Measurements from ENCODE around the gene HNRNPA3.

Gene HNRNPA3

DNA sequence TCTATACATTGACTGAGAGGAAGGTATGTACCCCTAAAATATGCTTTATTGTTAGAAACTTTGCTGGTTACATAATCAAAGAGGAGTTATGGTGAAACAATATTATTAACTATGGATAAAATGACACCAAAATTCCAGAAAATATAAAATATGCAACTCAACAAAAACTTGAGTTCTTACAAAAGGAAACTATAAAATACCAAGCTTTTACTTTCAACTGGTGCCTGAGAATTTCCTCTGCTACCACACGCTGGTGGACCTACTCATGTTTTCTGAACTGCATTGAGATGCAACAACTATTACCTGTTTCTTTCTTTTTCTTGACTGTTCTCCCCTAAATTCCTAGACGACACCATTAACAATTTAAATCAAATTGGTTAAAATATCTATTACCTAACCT is 60.2 kb downstream of the HNRNPA3 start:
- Histone ChIP-seq H3K27ac (no peak overlapping the region), H3K4me3 (ENCODE audit: low read depth, low read length) (no peak overlapping the region), H3K36me3 (replicated peaks) (no peaks in the 10 kb centered on the region), H3K27me3 (replicated peaks) (no peaks in the 10 kb centered on the region)
- in situ Hi-C loops (cut with HindIII; ENCODE audit: low pct_ligation_motif_present, low sequenced_read_pairs), result no loop called here
- TF ChIP-seq, protein P1, sequence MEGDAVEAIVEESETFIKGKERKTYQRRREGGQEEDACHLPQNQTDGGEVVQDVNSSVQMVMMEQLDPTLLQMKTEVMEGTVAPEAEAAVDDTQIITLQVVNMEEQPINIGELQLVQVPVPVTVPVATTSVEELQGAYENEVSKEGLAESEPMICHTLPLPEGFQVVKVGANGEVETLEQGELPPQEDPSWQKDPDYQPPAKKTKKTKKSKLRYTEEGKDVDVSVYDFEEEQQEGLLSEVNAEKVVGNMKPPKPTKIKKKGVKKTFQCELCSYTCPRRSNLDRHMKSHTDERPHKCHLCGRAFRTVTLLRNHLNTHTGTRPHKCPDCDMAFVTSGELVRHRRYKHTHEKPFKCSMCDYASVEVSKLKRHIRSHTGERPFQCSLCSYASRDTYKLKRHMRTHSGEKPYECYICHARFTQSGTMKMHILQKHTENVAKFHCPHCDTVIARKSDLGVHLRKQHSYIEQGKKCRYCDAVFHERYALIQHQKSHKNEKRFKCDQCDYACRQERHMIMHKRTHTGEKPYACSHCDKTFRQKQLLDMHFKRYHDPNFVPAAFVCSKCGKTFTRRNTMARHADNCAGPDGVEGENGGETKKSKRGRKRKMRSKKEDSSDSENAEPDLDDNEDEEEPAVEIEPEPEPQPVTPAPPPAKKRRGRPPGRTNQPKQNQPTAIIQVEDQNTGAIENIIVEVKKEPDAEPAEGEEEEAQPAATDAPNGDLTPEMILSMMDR (IDR thresholded peaks at IDR 0.05; ENCODE audit: low read depth, low read length, missing control alignments), result no peak
- DNase-seq, result no peak

DNA sequence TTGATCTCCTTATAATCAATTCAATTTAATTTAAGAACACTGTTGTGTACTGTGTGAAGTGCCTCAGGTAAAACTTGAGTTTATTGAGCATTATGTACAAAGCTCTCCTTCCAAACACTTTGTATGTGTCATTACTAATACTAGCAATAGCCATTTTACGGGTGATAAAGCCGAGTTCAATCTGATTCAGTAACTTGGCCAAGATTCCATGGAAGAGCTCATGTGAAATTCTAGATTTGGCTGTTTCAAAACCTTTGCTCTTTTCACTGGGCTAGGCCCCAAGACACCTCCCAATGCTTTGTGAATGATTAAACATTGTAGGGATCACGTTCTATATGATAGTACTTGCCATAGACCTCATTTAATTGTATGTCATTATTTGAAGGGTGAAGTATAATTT is 60.8 kb downstream of the HNRNPA3 start:
- Histone ChIP-seq H3K36me3 (replicated peaks) (no peaks in the 10 kb centered on the region), H3K27me3 (replicated peaks) (no peaks in the 10 kb centered on the region), H3K27ac (no peak overlapping the region), H3K4me3 (ENCODE audit: low read depth, low read length) (no peak overlapping the region)
- no peak for DNase-seq
- TF ChIP-seq, protein P1 (IDR thresholded peaks at IDR 0.05; ENCODE audit: low read depth, low read length, missing control alignments), result no peak
- in situ Hi-C loops (cut with HindIII; ENCODE audit: low pct_ligation_motif_present, low sequenced_read_pairs), result no loop called here

Measured in brain microvascular endothelial cell (primary cell).